Activated CD4-positive, CD25-positive, alpha-beta regulatory T cell treated with anti-CD3 and anti-CD28 coated beads, Interleukin-2, amount 50 U/mL, for 16 hours (primary cell): ENCODE data around the gene LRP1.

Experiments
- DNase-seq: peaks from one replicate; pipeline ENCODE4 v3.0.0-alpha.2; 2020; ENCODE audit warnings: low read depth, low spot score

LRP1 gene

DNA sequence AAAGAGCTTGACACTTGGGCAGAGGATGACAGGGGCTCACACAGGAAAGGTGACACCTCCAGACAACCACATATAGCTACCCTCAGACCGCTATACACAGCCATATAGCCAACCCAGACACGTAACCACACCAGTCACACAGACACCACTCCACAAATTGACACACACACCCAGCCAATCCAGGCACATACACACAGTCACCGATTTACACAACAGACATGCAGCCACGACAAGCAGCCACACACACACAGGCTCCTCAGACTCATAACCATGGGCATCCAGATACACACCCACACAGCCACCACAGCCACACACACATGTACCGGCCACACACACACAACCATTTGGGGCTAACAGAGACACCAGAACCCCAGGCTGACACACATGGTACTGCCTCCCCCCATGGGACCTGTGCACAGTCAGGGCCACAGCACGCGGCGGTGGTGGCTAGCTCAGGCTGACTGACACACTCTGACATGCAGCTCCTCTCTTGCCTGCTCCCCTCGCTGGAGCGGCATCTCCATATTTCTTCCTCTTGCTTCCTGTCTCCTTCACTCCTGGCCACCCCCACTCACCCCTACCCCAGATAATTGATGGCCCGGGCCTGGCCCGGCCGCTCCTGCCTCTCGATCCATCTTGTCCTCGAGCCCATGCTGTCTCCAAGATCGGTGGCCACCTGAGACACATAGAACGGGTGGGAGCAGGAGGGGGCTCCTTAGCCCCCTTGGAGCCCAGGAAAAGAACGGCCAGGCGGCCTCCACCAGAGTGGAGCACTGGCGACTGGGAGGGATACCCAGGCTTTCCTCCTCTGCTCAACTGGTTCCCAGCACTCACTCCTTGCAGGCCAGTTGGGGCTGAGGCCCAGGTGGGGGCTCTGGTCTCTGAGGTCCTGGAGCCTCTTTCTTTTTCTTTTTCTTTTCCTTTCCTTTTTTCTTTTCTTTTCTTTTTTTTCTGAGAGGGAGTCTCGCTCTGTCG is 95.2 kb downstream of the LRP1 start:
- no peak for DNase-seq

DNA sequence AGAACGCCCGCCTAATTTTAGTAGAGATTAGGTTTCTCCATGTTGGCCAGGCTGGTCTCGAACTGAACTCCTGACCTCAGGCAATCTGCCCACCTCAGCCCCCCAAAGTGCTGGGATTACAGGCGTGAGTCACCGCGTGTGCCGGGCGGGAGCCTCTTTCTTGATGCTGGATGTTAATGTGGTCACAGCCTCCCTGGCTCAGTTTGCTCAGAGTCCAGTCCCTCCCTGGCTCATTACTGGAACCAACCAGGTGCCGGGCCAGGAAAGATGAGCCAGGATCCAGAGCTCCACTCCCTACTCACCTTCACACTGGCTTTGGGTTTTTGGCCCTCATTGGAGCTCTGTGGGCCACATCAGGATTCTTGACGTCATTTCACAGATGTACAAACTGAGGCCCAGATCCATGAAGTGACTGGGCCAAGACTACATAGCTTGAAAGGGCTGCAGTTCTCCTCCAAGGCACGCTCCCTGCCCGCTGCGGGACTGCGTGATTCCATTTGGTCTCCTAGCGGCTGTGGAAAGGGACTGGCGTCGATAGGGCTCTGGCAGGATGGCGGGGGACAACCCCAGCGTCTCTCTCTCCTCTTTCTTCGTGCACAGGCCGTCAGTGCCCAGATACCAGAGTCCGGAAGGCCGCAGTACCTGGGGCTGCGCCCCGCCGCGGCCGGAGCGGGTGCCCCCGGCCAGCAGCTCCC is 96.1 kb downstream of the LRP1 start:
- no peak for DNase-seq

DNA sequence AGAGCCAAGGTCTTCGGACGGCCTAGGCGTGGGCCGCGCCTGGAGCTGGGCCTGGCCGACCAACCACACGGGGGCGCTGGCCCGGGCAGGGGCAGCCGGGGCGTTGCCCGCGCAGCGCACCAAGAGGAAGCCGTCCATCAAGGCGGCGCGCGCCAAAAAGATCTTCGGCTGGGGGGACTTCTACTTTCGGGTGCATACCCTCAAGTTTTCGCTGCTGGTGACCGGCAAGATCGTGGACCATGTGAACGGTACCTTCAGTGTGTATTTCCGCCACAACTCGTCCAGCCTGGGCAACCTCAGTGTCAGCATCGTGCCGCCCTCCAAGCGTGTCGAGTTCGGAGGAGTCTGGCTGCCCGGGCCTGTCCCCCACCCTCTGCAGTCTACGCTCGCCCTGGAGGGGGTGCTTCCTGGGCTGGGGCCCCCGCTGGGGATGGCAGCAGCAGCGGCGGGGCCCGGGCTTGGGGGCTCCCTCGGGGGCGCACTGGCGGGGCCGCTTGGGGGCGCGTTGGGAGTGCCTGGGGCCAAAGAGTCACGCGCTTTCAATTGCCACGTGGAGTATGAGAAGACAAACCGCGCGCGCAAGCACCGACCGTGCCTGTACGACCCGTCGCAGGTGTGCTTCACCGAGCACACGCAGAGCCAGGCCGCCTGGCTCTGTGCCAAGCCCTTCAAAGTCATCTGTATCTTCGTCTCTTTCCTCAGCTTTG is 96.8 kb downstream of the LRP1 start:
- no peak for DNase-seq

DNA sequence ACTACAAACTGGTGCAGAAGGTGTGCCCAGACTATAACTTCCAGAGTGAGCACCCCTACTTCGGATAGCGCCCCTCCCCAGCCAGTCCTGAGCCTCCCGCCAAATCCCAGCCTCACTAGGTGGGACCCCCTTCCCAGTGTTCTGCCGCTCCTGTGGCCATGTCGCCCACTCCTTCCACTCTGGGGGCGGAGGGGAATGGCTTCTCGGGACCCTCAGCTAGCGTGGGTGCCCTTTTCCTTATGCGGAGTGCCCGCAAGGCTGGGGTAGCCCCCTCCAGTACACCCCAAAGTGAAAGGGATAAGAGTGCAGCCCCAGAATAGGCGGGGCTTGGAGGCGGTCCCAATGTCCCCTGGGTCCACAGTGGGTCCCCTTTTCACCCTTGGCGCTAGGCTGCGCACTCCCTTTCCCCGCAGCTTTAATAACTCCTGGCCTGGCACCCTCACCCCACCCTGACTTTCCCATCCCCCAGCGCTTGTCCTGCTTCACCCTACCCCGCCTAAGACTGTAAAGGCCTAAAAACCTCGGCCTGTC is 97.5 kb downstream of the LRP1 start:
- DNase-seq: no peak

DNA sequence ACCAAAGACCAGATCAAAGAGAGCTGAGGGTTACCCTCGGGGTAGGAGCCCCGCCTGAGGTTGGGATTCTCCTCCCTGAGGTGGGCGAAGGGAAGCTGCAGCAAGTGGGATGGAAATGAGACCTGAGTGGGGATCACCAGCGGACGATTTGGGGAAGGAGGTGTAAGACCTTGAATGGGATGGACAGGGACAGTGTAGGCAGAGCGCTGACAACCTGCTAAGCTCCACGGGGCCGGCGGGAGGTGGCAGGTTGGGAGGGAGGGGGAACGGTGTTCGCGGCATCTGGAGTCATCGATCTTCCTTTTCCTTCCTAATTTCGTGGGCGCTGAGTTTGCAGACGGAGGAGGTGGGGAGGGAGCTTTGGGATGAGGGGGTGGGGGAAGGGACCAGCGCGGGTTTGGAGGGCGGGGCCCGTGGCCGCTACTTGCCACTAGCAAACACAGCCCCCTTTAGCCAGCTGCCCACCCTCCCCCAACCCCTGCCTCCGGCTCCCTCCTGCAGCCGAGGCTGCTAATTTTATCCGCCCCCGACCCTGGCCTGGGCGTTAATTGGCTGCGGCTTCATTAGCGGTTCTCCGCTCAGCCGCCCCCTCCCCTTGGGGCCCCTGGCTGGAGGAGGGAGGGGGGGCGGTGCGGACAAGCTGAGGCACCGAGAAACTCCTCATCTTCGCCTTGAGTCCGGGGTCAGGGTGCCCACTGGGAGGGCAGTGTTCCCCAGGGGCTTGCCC is 98.5 kb downstream of the LRP1 start:
- no peak for DNase-seq

DNA sequence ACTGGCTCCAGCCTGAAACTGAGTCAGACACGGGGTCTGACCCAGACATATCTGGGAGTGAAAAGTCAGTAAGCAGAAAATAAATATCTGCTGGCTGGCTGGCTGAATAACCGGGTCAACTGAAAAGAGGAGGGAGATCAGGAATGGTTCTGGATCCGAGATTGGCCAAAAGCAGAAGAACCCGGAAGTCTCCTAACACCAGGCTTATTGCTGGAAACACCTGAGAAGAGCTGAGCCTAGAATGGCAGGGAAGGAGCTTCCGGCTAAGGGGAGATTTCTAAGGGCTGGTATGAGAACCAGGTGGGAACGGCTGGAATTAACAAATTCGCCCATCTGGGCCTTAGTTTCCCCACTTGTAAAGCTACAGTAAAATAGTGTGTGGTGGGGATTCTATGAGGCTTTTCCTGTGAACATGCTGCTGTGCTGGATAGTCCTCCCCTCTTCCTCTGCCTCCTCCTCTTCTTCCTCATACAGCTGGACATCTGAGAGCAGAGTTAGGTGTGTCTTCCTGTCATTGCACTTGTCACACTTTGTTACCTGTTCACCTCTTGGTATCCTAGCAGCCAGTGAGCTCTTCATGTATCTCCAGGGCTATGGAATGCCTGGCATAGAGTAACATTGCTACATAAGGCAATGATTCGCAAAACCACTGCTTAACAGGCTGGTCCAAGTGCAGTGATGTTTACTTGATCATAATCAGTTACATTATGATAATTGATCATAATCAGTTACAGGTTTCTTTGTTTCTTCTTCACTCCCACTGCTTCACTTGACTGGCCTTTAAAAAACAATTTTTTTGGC is 99.2 kb downstream of the LRP1 start:
- DNase-seq: no peak

DNA sequence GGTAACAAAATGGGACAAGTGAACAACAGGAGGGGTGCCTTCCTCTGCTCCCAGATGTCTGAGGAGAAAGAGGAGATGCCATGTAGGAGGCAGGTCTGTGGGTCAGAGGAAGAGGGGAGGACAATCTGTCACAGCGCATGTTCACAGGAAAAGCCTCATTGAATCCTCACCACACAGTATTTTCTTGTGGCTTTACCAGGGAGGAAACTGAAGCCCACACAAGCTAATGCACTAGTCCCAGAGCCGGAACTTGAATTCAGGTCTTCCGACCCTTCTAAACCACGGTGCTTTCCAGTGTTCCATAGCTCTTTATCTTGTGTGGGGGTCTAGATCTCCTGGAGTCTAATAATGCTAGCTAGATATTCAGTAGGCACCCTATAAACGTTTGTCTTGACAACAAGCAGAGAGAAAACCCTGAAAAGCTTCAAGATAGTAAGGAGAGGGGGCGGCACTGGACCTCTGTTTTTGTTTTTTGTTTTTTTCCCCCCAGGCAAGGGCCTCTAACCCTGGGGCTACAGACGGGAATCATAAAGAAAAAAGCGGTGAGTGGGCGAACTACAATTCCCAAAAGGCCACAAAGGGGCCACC is 100.9 kb downstream of the LRP1 start:
- no peak for DNase-seq

DNA sequence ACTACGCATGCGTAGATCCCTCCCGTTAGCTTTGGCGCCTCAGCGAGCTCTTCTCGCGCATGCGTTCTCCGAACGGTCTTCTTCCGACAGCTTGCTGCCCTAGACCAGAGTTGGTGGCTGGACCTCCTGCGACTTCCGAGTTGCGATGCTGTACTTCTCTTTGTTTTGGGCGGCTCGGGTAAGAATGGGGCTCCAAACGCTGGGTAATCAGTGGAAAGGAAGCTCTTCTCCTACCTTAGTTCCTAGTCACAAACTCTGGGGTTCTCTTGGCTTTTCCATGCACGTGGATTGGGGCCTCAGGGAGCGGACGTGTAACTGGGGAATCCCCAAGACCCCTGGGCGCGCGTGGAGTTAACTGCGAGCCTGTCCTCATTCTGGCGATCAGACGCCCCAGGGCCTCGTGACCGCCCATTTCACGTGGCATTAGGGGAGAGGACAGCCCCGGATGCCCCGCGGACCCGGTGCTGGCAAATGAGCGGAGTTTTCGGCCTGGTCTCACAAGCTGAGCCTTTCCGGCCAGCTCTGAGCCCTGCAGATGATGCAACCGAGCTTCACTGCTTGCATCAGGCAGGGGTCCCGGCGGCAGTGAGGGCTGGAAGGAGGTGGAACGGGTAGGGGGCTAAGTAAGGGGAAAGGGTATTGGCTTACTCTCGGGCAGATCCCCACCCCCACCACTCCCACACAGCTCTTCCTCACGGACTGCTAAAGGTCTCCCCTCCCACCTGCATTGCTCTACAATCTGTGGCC is 101.5 kb downstream of the LRP1 start, which contains the start of gene SHMT2:
Gene SHMT2, plus strand, starts transcription at position 78 of the 747 bp plus-strand sequence. Its CDS starts 68 bp downstream, at position 146.
- peak; percentile 89 for DNase-seq

DNA sequence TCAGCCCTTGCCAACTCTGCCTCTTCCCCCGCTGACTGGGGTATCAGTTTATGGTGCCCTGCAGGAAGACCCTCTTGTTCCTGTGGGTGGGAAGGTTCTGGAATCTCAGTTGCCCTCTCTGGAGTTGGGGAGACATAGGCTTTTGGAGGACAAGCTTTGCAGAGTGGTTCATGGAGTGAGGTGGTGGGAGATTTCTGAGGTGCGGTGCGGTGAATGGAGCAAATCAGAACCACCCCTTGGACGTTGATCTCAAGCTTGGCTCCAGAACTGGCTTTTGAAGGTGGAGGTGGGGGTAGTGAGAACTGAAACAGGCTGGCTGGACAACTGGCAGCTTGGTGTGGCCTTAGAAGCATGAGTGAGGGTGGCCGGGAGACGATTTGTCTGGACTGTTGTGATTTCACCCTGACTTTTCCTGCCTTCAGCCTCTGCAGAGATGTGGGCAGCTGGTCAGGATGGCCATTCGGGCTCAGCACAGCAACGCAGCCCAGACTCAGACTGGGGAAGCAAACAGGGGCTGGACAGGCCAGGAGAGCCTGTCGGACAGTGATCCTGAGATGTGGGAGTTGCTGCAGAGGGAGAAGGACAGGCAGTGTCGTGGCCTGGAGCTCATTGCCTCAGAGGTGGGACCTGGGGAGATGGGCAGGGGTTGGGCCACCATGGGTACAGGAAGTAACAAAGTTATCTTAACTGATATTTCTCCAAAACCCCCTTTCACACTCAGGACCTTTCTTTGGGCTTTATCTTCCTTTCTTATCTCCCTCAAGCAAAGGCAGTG is 102.3 kb downstream of the LRP1 start:
- DNase-seq: no peak

DNA sequence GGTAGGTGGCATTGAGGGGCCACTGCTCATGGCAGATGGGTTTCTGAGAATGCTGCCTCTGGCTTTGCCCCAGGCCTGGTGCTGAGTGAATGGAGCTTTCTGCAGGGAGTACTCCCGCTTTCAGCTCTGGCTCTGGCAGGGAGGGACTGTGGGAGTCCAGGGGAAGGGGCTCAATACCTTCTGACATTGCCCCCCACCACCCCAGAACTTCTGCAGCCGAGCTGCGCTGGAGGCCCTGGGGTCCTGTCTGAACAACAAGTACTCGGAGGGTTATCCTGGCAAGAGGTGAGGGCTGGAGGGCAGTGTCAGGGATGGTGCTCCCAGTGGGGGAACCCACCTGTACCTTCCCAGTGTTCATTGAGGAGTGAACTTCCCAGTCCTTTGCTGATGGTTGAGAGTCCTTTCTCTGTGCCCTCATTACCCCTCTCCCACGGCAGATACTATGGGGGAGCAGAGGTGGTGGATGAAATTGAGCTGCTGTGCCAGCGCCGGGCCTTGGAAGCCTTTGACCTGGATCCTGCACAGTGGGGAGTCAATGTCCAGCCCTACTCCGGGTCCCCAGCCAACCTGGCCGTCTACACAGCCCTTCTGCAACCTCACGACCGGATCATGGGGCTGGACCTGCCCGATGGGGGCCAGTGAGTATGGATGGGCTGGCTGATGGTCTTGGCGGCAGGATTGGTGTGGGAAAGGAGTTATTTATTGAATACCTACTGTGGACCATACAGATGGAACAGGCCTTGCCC is 103.2 kb downstream of the LRP1 start:
- DNase-seq: no peak

DNA sequence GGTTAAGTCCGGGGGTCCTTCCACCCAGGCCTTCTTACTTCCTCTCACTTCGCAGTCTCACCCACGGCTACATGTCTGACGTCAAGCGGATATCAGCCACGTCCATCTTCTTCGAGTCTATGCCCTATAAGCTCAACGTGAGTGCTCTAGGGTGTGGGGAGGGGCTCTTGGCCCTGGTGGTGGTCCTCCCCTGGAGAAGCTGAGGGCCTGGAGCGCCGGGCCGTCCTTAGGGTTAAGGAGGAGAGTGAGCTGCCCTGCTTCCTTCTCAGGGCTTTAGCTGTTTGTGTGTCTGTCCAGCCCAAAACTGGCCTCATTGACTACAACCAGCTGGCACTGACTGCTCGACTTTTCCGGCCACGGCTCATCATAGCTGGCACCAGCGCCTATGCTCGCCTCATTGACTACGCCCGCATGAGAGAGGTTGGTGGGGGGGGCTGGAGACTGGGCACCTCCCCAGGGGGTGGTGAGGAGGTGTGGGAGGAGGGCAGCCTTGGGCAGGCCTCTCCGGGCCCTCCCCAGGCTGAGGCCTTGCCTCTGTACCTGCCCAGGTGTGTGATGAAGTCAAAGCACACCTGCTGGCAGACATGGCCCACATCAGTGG is 104.0 kb downstream of the LRP1 start:
- no peak for DNase-seq

DNA sequence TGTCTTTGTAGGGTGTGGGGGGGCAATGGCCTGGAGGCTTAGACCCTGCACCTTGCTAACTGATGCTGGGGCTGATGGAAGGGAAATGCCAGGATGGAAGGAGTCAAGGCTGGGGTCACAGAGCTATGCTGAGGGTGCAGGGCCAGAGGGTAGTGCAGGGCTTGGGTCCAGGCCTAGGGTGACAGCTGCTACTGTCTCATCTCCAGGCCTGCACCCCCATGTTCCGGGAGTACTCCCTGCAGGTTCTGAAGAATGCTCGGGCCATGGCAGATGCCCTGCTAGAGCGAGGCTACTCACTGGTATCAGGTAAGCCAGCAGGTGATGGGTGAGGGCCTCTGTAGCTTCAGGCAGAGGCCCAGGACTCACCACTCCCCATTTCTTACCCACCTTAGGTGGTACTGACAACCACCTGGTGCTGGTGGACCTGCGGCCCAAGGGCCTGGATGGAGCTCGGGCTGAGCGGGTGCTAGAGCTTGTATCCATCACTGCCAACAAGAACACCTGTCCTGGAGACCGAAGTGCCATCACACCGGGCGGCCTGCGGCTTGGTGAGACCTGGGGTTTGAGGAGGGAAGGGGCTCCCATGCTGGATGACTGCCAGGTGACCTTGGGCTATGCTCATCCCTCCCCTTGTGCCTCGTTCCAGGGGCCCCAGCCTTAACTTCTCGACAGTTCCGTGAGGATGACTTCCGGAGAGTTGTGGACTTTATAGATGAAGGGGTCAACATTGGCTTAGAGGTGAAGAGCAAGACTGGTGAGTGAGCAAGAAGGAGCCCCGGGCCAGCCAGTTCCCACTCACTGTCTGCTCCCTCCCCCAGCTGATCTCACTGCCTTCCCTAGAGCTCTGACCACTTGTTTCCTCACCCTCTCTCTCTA is 105.3 kb downstream of the LRP1 start:
- DNase-seq: no peak

DNA sequence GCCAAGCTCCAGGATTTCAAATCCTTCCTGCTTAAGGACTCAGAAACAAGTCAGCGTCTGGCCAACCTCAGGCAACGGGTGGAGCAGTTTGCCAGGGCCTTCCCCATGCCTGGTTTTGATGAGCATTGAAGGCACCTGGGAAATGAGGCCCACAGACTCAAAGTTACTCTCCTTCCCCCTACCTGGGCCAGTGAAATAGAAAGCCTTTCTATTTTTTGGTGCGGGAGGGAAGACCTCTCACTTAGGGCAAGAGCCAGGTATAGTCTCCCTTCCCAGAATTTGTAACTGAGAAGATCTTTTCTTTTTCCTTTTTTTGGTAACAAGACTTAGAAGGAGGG is 105.9 kb downstream of the LRP1 start:
- DNase-seq: no peak

DNA sequence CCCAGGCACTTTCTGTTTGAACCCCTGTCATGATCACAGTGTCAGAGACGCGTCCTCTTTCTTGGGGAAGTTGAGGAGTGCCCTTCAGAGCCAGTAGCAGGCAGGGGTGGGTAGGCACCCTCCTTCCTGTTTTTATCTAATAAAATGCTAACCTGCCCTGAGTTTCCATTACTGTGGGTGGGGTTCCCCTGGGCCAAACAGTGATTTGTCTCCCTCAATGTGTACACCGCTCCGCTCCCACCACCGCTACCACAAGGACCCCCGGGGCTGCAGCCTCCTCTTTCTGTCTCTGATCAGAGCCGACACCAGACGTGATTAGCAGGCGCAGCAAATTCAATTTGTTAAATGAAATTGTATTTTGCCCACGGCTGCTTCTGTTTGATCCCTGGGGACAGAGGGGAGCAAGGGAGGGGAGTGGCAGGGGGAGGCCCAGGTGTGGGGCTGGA is 106.3 kb downstream of the LRP1 start:
- no peak for DNase-seq

DNA sequence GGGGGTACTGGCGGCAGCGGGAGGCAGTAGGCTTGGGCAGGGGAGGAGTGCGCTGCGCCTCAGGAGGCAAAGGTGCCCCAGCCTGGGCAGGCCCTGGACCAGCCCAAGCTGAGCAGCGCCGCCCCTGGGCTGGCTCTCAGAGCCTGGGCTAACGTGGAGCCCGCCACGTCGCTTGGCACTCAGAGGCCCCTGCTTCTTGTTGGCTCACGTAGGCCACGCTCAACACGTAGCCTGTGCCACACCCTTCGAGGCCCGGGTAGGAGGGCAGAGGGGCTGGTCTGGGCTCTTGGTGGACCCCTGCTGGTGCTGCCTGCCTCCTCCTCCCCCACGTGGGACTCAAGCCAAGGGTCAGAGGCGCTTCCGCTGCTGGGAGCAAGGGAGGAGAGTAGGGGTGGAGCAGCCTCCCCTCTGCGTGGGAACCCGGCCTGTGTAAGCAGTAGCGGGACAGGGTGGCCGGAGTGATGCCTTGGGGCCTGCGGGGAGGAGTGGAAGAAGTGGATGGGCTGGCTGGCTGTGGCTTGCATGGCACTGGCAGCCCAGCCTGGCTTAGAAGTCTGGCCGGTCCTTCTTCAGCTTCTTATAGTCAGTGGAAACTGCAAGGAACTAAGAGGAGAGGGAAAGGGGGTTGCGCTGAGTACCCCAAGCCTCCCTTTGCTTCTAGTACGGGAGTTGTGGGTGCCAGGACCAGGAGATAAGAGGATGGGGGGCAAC is 106.9 kb downstream of the LRP1 start:
- DNase-seq: no peak

DNA sequence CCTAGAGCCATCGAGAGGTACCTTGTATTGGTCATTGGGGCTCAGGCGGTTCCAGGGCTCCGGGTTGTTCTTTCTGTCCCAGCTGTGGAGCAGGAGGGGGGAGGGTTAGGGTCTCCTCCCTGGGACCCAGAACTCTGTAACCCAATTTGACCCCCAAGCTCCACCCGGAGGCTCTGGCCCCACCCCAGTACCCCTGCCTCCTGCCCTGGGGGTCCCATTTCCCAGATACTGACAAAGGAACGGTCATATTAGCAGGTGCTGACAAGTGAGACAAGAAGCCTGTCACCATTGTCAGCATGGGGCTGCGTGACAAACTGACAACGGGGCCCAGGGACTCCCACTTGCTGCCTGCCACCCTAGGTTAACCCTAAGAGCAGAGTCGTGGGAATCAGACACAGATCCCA is 107.4 kb downstream of the LRP1 start:
- DNase-seq: no peak
